MM.1S (cell line): Measurements from ENCODE around the gene SEMA6B.

Source experiments
- DNase-seq: peaks from one replicate; pipeline ENCODE4 v3.0.0-alpha.2; 2015
- H2AFZ ChIP-seq: fragments of 300-600 bp; sonication (generic); 2 replicates; pipeline ENCODE4 v1.6.0; 2016; ENCODE audit warnings: antibody characterized with exemption, low read length
- H3F3A ChIP-seq: fragments of 300-600 bp; sonication (generic); 2 replicates; pipeline ENCODE4 v1.6.1; 2016; ENCODE audit warnings: mild to moderate bottlenecking, antibody characterized with exemption, low read length, moderate library complexity, mixed read lengths; ENCODE audit not compliant: insufficient read depth
- H3K27ac ChIP-seq: fragments of 300-600 bp; sonication (generic); 2 replicates; pipeline ENCODE4 v1.5.1; 2016; ENCODE audit warnings: mild to moderate bottlenecking, low read length
- H3K27me3 ChIP-seq: fragments of 300-600 bp; sonication (generic); replicated peaks from 2 replicates; pipeline ENCODE4 v1.6.0; 2016; ENCODE audit warnings: low read length; ENCODE audit not compliant: insufficient read depth
- H3K36me3 ChIP-seq: fragments of 300-600 bp; sonication (generic); replicated peaks from 2 replicates; pipeline ENCODE4 v1.6.1; 2016; ENCODE audit warnings: mild to moderate bottlenecking, low read length, mixed read lengths; ENCODE audit not compliant: insufficient read depth
- H3K4me1 ChIP-seq: fragments of 300-600 bp; sonication (generic); 2 replicates; pipeline ENCODE4 v1.6.1; 2016; ENCODE audit warnings: low read length, mixed read lengths
- H3K4me2 ChIP-seq: fragments of 300-600 bp; sonication (generic); 2 replicates; pipeline ENCODE4 v1.6.0; 2016; ENCODE audit warnings: low read depth, low read length
- H3K4me3 ChIP-seq: fragments of 300-600 bp; sonication (generic); 2 replicates; pipeline ENCODE4 v1.5.1; 2016; ENCODE audit warnings: low read length, mixed read lengths
- H3K79me2 ChIP-seq: fragments of 300-600 bp; sonication (generic); 2 replicates; pipeline ENCODE4 v1.6.1; 2016; ENCODE audit warnings: mixed run types, low read length, mixed read lengths
- H3K9ac ChIP-seq: fragments of 300-600 bp; sonication (generic); 2 replicates; pipeline ENCODE4 v1.6.1; 2016; ENCODE audit warnings: low read length, mixed read lengths
- H3K9me2 ChIP-seq: fragments of 300-600 bp; sonication (generic); replicated peaks from 2 replicates; pipeline ENCODE4 v1.6.1; 2016; ENCODE audit warnings: mild to moderate bottlenecking, low read length, mixed read lengths; ENCODE audit not compliant: insufficient read depth
- H3K9me3 ChIP-seq: fragments of 300-600 bp; sonication (generic); replicated peaks from 2 replicates; pipeline ENCODE4 v1.6.1; 2016; ENCODE audit warnings: mild to moderate bottlenecking, low read length, mixed read lengths; ENCODE audit not compliant: insufficient read depth
- H4K20me1 ChIP-seq: fragments of 300-600 bp; sonication (generic); 2 replicates; pipeline ENCODE4 v1.6.1; 2016; ENCODE audit warnings: mild to moderate bottlenecking, low read length, moderate library complexity, mixed read lengths; ENCODE audit not compliant: insufficient read depth
- EZH2 ChIP-seq: fragments of 300-600 bp; sonication (generic); optimal IDR thresholded peaks from 2 replicates; pipeline ENCODE3; 2017; ENCODE audit warnings: low read depth, mild to moderate bottlenecking, antibody characterized with exemption, low read length, mixed read lengths
- EZH2phosphoT487 ChIP-seq: fragments of 300-600 bp; sonication (generic); IDR thresholded peaks from 2 replicates; pipeline ENCODE4 v1.6.1; 2018; ENCODE audit warnings: antibody characterized with exemption, low read length
- TF ChIP-seq, protein P1 (sequence below): fragments of 300-600 bp; sonication (generic); IDR thresholded peaks from 2 replicates; pipeline ENCODE4 v1.5.1; 2016; ENCODE audit warnings: antibody characterized with exemption, low read length, mixed read lengths

SEMA6B gene

DNA sequence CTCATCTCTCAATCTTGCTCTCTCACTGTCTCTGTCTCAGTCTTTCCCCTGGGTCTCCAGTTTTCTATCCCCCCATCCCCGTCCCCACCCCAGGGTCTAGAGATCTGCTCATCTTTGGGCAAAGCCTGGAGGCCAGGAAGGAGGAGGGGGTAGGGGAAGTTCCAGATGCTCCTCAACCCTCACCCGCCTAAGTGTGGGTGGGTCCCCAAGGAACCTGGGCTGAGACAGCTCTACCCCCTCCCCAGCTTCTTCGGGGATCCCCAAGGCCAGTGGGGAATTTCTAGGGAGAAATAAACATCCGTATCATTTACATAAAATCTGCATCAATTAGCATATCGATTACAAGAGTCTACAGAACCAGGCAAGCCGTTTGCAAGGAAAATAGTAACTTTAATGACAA is 31.8 kb upstream of the SEMA6B start:
- TF ChIP-seq, protein P1, sequence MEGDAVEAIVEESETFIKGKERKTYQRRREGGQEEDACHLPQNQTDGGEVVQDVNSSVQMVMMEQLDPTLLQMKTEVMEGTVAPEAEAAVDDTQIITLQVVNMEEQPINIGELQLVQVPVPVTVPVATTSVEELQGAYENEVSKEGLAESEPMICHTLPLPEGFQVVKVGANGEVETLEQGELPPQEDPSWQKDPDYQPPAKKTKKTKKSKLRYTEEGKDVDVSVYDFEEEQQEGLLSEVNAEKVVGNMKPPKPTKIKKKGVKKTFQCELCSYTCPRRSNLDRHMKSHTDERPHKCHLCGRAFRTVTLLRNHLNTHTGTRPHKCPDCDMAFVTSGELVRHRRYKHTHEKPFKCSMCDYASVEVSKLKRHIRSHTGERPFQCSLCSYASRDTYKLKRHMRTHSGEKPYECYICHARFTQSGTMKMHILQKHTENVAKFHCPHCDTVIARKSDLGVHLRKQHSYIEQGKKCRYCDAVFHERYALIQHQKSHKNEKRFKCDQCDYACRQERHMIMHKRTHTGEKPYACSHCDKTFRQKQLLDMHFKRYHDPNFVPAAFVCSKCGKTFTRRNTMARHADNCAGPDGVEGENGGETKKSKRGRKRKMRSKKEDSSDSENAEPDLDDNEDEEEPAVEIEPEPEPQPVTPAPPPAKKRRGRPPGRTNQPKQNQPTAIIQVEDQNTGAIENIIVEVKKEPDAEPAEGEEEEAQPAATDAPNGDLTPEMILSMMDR: no peak
- no peak for TF ChIP-seq EZH2
- no peak for TF ChIP-seq EZH2phosphoT487
- H3F3A ChIP-seq: no peaks in the 10 kb centered on the region
- H2AFZ ChIP-seq: no peak overlapping the region
- H3K27ac ChIP-seq: no peak overlapping the region
- DNase-seq: no peak
- no peak overlapping the region for H3K4me3 ChIP-seq
- no peaks in the 10 kb centered on the region for H3K9me3 ChIP-seq
- no peak overlapping the region for H3K9ac ChIP-seq
- no peaks in the 10 kb centered on the region for H3K79me2 ChIP-seq
- no peak overlapping the region for H3K4me2 ChIP-seq
- H3K27me3 ChIP-seq: peaks cover 94% of the 10 kb centered on the region
- no peaks in the 10 kb centered on the region for H3K4me1 ChIP-seq
- H3K36me3 ChIP-seq: no peaks in the 10 kb centered on the region
- no peaks in the 10 kb centered on the region for H3K9me2 ChIP-seq
- H4K20me1 ChIP-seq: no peaks in the 10 kb centered on the region

DNA sequence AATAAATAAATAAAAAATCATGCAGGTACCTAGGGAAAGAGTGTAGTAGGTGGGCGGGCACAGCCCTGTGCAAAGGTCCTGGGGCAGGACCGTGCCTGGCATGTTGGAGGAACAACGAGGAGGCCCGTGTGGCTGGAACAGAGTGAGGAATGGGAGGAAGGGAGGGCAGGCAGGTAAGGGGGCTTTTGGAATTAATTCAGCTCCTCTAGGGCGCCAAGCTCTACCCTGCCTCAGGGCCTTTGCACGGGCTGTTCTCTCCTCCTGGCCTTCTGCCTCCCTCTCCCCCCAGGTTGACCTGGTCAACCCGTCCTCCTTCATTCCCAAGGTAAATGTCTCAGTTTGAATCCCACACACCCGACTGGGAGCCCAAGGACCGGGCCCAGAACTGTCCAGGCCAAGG is 31.1 kb upstream of the SEMA6B start:
- no peak overlapping the region for H3K27ac ChIP-seq
- H3K4me1 ChIP-seq: no peaks in the 10 kb centered on the region

DNA sequence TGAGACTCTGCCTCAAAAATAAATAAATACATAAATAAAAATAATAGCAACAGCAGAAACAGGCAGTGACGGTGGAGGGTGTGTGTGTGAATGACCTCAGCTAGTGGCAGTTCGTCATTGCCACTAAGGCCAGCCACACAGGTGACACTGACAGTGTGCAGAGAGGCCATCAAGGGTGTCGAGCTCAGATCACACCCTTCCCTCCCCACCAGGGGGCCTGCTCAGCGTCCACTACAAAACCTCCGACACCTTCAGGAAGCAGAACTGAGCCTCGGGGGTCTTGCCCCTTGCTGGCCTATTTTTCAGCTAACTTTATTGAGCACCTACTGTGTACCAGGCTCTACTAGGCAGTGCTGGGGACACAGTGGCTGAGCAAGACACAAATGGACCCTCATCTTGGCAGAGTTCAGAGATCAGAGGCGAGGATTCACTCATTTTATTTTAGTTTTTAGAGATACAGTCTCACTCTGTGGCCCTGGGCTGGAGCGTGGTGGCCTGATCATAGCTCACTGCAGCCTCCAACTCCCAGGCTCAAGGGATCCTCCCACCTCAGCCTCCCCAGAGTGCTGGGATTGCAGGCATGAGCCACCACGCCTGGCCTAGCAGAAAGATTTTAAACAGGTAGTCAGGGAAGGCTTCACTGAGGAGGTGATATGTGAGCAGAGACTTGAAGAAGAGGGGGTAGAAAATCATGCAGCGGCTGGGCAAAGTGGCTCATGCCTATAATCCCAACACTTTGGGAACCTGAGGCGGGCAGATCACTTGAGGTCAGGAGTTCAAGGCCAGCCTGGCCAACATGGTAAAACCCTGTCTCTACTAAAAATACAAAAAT is 30.3 kb upstream of the SEMA6B start:
- Histone ChIP-seq H3K4me3 (no peak overlapping the region), H4K20me1 (no peaks in the 10 kb centered on the region), H2AFZ (no peak overlapping the region), H3K36me3 (no peaks in the 10 kb centered on the region), H3K9me2 (no peaks in the 10 kb centered on the region), H3K27ac (no peak overlapping the region), H3K9me3 (no peaks in the 10 kb centered on the region), H3K4me1 (no peaks in the 10 kb centered on the region), H3F3A (no peaks in the 10 kb centered on the region), H3K9ac (no peak overlapping the region), H3K27me3 (peaks cover 94% of the 10 kb centered on the region), H3K4me2 (no peak overlapping the region), H3K79me2 (no peaks in the 10 kb centered on the region)
- TF ChIP-seq, protein P1: peak; percentile 57
- no peak for TF ChIP-seq EZH2
- no peak for TF ChIP-seq EZH2phosphoT487
- DNase-seq: peak; percentile 44

More for the DNA sequence above, 31.1 kb upstream of the SEMA6B start:
- Histone ChIP-seq H3K4me3 (no peak overlapping the region), H3K9ac (no peak overlapping the region), H4K20me1 (no peaks in the 10 kb centered on the region), H3K4me2 (no peak overlapping the region), H3K9me3 (no peaks in the 10 kb centered on the region), H3K9me2 (no peaks in the 10 kb centered on the region), H3K27me3 (peaks cover 94% of the 10 kb centered on the region), H3F3A (no peaks in the 10 kb centered on the region), H2AFZ (no peak overlapping the region), H3K36me3 (no peaks in the 10 kb centered on the region), H3K79me2 (no peaks in the 10 kb centered on the region)
- DNase-seq: no peak
- TF ChIP-seq, protein P1: no peak
- no peak for TF ChIP-seq EZH2phosphoT487
- TF ChIP-seq EZH2: no peak
